Body of pancreas (tissue), 4 donors: ENCODE results near the gene ZNF385D. TPM values are rescaled to one million over a fixed set of nuclear protein-coding genes. Genes with fewer than 3 reads are reported as not detected.

Source experiments
- ATAC-seq: fragments of 150-250 bp; one replicate; pipeline ENCODE4 v1.9.1; 2016
- DNase-seq, 4 donors: peaks; one replicate each; pipeline ENCODE4 v3.0.0-alpha.2; 2019
- H3K27ac ChIP-seq, 4 donors: fragments of 200-600 bp; sonication (generic); 1 replicate in 3 of 4; 2 replicates in 1 of 4; pipeline versions ENCODE4 v1.5.1 to v1.6.1; 2016 to 2019; ENCODE audit warnings: mild to moderate bottlenecking in 1 of 4, mixed read lengths in 1 of 4, moderate library complexity in 1 of 4
- H3K27me3 ChIP-seq, 2 donors: fragments of 200-600 bp; sonication (generic); one replicate each; pipeline ENCODE4 v1.6.0; 2016; ENCODE audit warnings: mild to moderate bottlenecking in 1 of 2
- H3K36me3 ChIP-seq, 2 donors: fragments of 200-600 bp; sonication (generic); replicated peaks in 1 of 2; 2 replicates each; pipeline ENCODE4 v1.5.1; 2016; ENCODE audit warnings: low read depth in 2 of 2; ENCODE audit not compliant: insufficient read depth in 1 of 2
- H3K4me1 ChIP-seq: fragments of 200-600 bp; sonication (generic); one replicate; pipeline ENCODE4 v1.6.0; 2016
- H3K4me3 ChIP-seq, 2 donors: fragments of 200-600 bp; sonication (generic); 1 replicate in 1 of 2; 2 replicates in 1 of 2; pipeline ENCODE4 v1.5.1; 2016 to 2019
- H3K9me3 ChIP-seq, 3 donors: fragments of 200-600 bp; sonication (generic); 1 replicate in 2 of 3; 2 replicates in 1 of 3; pipeline ENCODE4 v1.5.1; 2016
- CTCF ChIP-seq, 7 experiments: fragments of 450-650 bp in 4 of 7; fragments of 200-600 bp in 3 of 7; sonication (generic) in 3 of 7; IDR thresholded peaks; one replicate each; pipeline ENCODE4 v1.5.1; 2016 to 2019; ENCODE audit warnings: antibody characterized with exemption in 7 of 7
- POLR2A ChIP-seq, 3 donors: fragments of 450-650 bp; IDR thresholded peaks; one replicate each; pipeline ENCODE4 v1.6.1; 2016; ENCODE audit warnings: antibody characterized with exemption in 3 of 3, mild to moderate bottlenecking in 2 of 3
- WGBS, 2 donors: methylation state at CpG; one replicate each; pipeline ENCODE4 v1.1.5; 2017; 5-methylcytosine and 5-hydroxymethylcytosine counted together
- intact Hi-C: fragments of 100-400 bp; cut with DNase I; formaldehyde crosslinking; loops from one replicate; pipeline ENCODE4 v1.15.1; 2023
- total RNA-seq, 2 donors: library from RNA; depleted of rRNA; stranded (reverse); fragments of >200 nt; gene quantifications; one replicate each; pipeline ENCODE4 v1.1.0, GENCODE V29; 2016

Gene ZNF385D
- total RNA-seq, 2 donors from 2014 or later: 3.9 to 5.9 TPM

DNA sequence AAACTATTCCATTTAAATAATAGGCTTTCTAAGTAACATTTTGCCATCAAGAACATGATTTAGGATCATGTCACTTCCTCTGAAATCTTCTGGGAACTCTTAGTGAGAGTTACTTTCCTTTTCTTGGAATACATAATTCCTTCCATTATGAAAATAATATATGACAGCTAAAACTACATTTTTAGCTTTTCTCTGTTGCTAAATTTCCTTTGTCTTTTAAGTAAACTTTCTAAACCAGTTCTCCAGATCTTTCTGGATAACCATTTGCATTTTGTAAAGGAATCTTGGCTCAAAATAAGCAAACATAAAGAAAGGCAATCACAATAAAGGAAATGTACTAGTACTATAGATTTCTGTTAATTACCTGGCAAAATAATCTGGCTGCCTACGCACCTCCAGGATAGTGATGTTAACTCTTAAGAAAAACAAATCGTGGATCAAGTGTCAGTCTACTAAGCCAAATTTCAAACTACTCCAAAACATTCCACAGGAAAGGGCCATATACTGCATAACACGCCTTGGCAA, 165.7 kb downstream of the ZNF385D start:
- WGBS, 2 donors: 58 to 67% methylated on average over 3 of the region's 3 CpGs
- H3K9me3 ChIP-seq: no peaks in the 10 kb centered on the region
- intact Hi-C loops: no loop called here
- no peak overlapping the region for H3K27ac ChIP-seq
- H3K4me1 ChIP-seq: no peaks in the 10 kb centered on the region
- TF ChIP-seq POLR2A (IDR thresholded peaks at IDR 0.05) (no peak), CTCF (IDR thresholded peaks at IDR 0.05) (no peak)
- no peaks in the 10 kb centered on the region for H3K27me3 ChIP-seq
- no peak for DNase-seq
- no peak overlapping the region for H3K4me3 ChIP-seq
- no peak for ATAC-seq
- H3K36me3 ChIP-seq: no peaks in the 10 kb centered on the region

- ATAC-seq: no peak
- 57 to 61% methylated on average over 2 of the region's 2 CpGs for WGBS, 2 donors
- Histone ChIP-seq H3K4me1 (no peaks in the 10 kb centered on the region), H3K27ac (no peak overlapping the region), H3K9me3 (no peaks in the 10 kb centered on the region), H3K4me3 (no peak overlapping the region), H3K27me3 (no peaks in the 10 kb centered on the region), H3K36me3 (no peaks in the 10 kb centered on the region)
- intact Hi-C loops: no loop called here
- no peak for DNase-seq
- no peak for TF ChIP-seq CTCF (IDR thresholded peaks at IDR 0.05)
- TF ChIP-seq POLR2A (IDR thresholded peaks at IDR 0.05): no peak
These were observed 177.7 kb downstream of the ZNF385D start for GRCh38 chr3:21573291-21573690.

- TF ChIP-seq POLR2A (IDR thresholded peaks at IDR 0.05) (no peak), CTCF (IDR thresholded peaks at IDR 0.05) (no peak)
- 63 to 71% methylated on average over 3 of the region's 3 CpGs for WGBS, 2 donors
- ATAC-seq (no peak), DNase-seq (no peak)
- Histone ChIP-seq H3K9me3 (no peaks in the 10 kb centered on the region), H3K4me1 (no peaks in the 10 kb centered on the region), H3K4me3 (no peak overlapping the region), H3K36me3 (no peaks in the 10 kb centered on the region), H3K27me3 (no peaks in the 10 kb centered on the region), H3K27ac (no peak overlapping the region)
- intact Hi-C loops: no loop called here
These were observed 186.5 kb downstream of the ZNF385D start for GRCh38 chr3:21564531-21564930.

DNA sequence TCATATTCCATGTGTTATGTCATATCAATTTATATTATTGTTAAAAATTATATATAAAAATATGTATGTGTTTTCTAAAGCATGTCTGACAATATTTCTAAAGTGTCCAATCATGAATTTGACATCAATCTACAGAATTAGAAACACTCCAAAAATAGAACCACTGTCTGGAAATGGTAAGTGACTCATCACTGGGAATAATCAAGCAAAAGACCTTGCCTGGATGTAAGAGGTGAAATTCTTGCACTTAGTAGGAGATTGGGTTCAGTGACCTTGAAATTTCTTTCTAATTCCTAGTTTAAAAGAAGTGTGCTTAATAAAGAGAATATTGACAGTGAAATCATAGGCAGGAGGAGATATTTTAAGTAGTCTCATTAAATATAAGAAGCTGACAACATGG, 188.8 kb downstream of the ZNF385D start:
- Histone ChIP-seq H3K36me3 (no peaks in the 10 kb centered on the region), H3K27ac (no peak overlapping the region), H3K9me3 (no peaks in the 10 kb centered on the region), H3K4me3 (no peak overlapping the region), H3K27me3 (no peaks in the 10 kb centered on the region), H3K4me1 (no peaks in the 10 kb centered on the region)
- no peak for DNase-seq
- ATAC-seq: no peak
- intact Hi-C loops: no loop called here
- TF ChIP-seq CTCF (IDR thresholded peaks at IDR 0.05): no peak
- TF ChIP-seq POLR2A (IDR thresholded peaks at IDR 0.05): no peak

GRCh38 chr3:21561472-21561871, 189.5 kb downstream of the ZNF385D start:
- no peak for DNase-seq
- intact Hi-C loops: no loop called here
- no peak overlapping the region for H3K27ac ChIP-seq
- no peaks in the 10 kb centered on the region for H3K27me3 ChIP-seq
- no peak overlapping the region for H3K4me3 ChIP-seq
- no peaks in the 10 kb centered on the region for H3K4me1 ChIP-seq
- H3K36me3 ChIP-seq: no peaks in the 10 kb centered on the region
- H3K9me3 ChIP-seq: no peaks in the 10 kb centered on the region
- TF ChIP-seq POLR2A (IDR thresholded peaks at IDR 0.05): no peak
- TF ChIP-seq CTCF (IDR thresholded peaks at IDR 0.05): no peak
- WGBS, 2 donors: 66 to 69% methylated on average over 2 of the region's 2 CpGs
- ATAC-seq: no peak
